ENCODE results near the gene MRPS7. TPM values are rescaled to one million over a fixed set of nuclear protein-coding genes. Genes with fewer than 3 reads are reported as not detected.

Gene MRPS7
- total RNA-seq, 1 experiment from 2014 or later, result 94.7 TPM

- TF ChIP-seq, protein P1, sequence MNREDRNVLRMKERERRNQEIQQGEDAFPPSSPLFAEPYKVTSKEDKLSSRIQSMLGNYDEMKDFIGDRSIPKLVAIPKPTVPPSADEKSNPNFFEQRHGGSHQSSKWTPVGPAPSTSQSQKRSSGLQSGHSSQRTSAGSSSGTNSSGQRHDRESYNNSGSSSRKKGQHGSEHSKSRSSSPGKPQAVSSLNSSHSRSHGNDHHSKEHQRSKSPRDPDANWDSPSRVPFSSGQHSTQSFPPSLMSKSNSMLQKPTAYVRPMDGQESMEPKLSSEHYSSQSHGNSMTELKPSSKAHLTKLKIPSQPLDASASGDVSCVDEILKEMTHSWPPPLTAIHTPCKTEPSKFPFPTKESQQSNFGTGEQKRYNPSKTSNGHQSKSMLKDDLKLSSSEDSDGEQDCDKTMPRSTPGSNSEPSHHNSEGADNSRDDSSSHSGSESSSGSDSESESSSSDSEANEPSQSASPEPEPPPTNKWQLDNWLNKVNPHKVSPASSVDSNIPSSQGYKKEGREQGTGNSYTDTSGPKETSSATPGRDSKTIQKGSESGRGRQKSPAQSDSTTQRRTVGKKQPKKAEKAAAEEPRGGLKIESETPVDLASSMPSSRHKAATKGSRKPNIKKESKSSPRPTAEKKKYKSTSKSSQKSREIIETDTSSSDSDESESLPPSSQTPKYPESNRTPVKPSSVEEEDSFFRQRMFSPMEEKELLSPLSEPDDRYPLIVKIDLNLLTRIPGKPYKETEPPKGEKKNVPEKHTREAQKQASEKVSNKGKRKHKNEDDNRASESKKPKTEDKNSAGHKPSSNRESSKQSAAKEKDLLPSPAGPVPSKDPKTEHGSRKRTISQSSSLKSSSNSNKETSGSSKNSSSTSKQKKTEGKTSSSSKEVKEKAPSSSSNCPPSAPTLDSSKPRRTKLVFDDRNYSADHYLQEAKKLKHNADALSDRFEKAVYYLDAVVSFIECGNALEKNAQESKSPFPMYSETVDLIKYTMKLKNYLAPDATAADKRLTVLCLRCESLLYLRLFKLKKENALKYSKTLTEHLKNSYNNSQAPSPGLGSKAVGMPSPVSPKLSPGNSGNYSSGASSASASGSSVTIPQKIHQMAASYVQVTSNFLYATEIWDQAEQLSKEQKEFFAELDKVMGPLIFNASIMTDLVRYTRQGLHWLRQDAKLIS (CRISPR knock-in tag; IDR thresholded peaks at IDR 0.05; ENCODE audit: borderline replicate concordance), result no peak
- peak; percentile 67 for TF ChIP-seq USF2 (CRISPR knock-in tag; IDR thresholded peaks at IDR 0.05)
- 0 out of 2 replicates have a peak, but pooled peaks have one; percentile 66 for TF ChIP-seq KAT7 (CRISPR knock-in tag; IDR thresholded peaks at IDR 0.05; ENCODE audit: borderline replicate concordance)
- TF ChIP-seq EMX1 (CRISPR knock-in tag; IDR thresholded peaks at IDR 0.05), result no peak
- TF ChIP-seq PRRX2 (CRISPR knock-in tag; IDR thresholded peaks at IDR 0.05), result no peak
- TF ChIP-seq, protein P2, sequence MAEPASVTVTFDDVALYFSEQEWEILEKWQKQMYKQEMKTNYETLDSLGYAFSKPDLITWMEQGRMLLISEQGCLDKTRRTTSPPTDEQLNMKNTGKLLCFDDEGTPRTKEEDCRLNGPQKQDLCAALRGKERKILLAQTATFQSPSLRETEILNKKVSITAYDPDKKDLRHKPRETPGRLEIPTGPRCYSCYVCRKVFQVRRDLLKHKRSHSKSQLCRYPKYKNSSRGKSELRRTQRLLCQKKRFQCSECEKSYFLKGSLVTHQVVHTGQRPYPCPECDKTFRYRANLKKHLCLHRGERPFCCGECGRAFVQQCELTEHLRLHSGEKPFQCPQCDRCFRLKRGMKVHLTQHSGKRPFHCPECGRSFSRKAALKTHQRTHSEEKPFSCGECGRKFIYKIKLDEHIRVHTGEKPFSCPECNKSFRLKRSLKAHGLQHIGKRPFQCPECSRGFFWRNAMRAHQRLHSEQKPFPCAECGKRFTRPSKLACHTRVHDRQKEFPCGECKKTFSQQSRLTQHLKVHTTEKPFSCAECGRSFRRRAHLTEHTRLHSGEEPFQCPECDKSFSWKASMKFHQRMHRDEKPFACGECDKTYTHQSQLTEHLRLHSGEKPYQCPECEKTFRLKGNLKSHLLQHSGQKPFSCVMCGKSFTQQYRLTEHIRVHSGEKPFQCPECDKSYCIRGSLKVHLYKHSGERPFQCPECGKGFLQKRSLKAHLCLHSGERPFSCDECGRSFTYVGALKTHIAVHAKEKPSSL (CRISPR knock-in tag; conservative IDR thresholded peaks at IDR 0.05), result no peak
- no peak for TF ChIP-seq CREB1 (CRISPR knock-in tag; IDR thresholded peaks at IDR 0.05)
- TF ChIP-seq, protein P3, sequence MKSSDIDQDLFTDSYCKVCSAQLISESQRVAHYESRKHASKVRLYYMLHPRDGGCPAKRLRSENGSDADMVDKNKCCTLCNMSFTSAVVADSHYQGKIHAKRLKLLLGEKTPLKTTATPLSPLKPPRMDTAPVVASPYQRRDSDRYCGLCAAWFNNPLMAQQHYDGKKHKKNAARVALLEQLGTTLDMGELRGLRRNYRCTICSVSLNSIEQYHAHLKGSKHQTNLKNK (CRISPR knock-in tag; IDR thresholded peaks at IDR 0.05), result no peak
- TF ChIP-seq GABPB1 (CRISPR knock-in tag; IDR thresholded peaks at IDR 0.05), result peak; percentile 75
- TF ChIP-seq GRHL2 (CRISPR knock-in tag; IDR thresholded peaks at IDR 0.05; ENCODE audit: insufficient replicate concordance, severe bottlenecking), result no peak
- TF ChIP-seq, protein P4, sequence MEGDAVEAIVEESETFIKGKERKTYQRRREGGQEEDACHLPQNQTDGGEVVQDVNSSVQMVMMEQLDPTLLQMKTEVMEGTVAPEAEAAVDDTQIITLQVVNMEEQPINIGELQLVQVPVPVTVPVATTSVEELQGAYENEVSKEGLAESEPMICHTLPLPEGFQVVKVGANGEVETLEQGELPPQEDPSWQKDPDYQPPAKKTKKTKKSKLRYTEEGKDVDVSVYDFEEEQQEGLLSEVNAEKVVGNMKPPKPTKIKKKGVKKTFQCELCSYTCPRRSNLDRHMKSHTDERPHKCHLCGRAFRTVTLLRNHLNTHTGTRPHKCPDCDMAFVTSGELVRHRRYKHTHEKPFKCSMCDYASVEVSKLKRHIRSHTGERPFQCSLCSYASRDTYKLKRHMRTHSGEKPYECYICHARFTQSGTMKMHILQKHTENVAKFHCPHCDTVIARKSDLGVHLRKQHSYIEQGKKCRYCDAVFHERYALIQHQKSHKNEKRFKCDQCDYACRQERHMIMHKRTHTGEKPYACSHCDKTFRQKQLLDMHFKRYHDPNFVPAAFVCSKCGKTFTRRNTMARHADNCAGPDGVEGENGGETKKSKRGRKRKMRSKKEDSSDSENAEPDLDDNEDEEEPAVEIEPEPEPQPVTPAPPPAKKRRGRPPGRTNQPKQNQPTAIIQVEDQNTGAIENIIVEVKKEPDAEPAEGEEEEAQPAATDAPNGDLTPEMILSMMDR (IDR thresholded peaks at IDR 0.05), result no peak
- TF ChIP-seq, protein P5, sequence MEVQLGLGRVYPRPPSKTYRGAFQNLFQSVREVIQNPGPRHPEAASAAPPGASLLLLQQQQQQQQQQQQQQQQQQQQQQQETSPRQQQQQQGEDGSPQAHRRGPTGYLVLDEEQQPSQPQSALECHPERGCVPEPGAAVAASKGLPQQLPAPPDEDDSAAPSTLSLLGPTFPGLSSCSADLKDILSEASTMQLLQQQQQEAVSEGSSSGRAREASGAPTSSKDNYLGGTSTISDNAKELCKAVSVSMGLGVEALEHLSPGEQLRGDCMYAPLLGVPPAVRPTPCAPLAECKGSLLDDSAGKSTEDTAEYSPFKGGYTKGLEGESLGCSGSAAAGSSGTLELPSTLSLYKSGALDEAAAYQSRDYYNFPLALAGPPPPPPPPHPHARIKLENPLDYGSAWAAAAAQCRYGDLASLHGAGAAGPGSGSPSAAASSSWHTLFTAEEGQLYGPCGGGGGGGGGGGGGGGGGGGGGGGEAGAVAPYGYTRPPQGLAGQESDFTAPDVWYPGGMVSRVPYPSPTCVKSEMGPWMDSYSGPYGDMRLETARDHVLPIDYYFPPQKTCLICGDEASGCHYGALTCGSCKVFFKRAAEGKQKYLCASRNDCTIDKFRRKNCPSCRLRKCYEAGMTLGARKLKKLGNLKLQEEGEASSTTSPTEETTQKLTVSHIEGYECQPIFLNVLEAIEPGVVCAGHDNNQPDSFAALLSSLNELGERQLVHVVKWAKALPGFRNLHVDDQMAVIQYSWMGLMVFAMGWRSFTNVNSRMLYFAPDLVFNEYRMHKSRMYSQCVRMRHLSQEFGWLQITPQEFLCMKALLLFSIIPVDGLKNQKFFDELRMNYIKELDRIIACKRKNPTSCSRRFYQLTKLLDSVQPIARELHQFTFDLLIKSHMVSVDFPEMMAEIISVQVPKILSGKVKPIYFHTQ (CRISPR knock-in tag; IDR thresholded peaks at IDR 0.05), result no peak
- no peak for TF ChIP-seq OVOL2 (CRISPR knock-in tag; IDR thresholded peaks at IDR 0.05; ENCODE audit: borderline replicate concordance)
- TF ChIP-seq ERG (CRISPR knock-in tag; IDR thresholded peaks at IDR 0.05), result no peak
- TF ChIP-seq ZNF416 (CRISPR knock-in tag; IDR thresholded peaks at IDR 0.05), result no peak
- TF ChIP-seq NR3C1 (CRISPR knock-in tag; conservative IDR thresholded peaks at IDR 0.05; ENCODE audit: low read depth), result 0 out of 2 replicates have a peak, but pooled peaks have one; percentile 71
- TF ChIP-seq NR1H2 (CRISPR knock-in tag; IDR thresholded peaks at IDR 0.05), result no peak
- no peak for TF ChIP-seq ZNF219 (CRISPR knock-in tag; IDR thresholded peaks at IDR 0.05; ENCODE audit: borderline replicate concordance)
- TF ChIP-seq, protein P6, sequence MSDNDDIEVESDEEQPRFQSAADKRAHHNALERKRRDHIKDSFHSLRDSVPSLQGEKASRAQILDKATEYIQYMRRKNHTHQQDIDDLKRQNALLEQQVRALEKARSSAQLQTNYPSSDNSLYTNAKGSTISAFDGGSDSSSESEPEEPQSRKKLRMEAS (CRISPR knock-in tag; IDR thresholded peaks at IDR 0.05), result peak; percentile 61
- TF ChIP-seq FOXK1 (CRISPR knock-in tag; IDR thresholded peaks at IDR 0.05), result peak; percentile 82
- no peak; the same call in 1 of the 2 replicates for TF ChIP-seq CREM (CRISPR knock-in tag; IDR thresholded peaks at IDR 0.05)
Observed at GRCh38 chr17:75289115-75289831, 27.6 kb downstream of the MRPS7 start, which contains the start of gene SLC25A19 (continued).
